NCI-H187 (cell line): Measurements from ENCODE around the gene OXER1.

ENCODE experiments used
- DNase-seq, 2 experiments: peaks; one replicate each; lab custom pipeline; 2025; lab: John Stamatoyannopoulos, UW

Gene OXER1

DNA sequence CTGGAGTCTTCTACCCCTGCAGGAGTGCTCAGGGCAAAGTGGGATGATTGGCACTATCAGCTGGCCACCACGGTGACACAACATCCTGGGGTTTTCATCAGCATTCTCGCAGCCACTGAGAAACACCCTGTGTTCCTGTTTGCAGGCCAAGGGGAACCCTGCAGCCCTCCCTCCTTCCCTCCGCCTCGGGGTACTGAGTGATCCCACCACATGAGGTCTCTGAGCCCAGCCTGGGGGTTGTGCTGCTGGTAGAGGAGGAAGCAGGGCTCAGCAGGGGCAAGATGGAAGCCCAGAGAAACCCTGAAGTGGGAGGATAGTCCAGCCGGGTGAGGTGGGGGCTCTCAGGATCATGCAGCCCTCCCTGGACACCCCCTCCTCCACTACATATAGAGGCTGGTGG lies at the start of gene OXER1:
TSS of gene OXER1 (minus strand) at position 40 of the 400 bp plus-strand sequence. CDS start 73 bp downstream, outside the sequence.
- DNase-seq: no peak

DNA sequence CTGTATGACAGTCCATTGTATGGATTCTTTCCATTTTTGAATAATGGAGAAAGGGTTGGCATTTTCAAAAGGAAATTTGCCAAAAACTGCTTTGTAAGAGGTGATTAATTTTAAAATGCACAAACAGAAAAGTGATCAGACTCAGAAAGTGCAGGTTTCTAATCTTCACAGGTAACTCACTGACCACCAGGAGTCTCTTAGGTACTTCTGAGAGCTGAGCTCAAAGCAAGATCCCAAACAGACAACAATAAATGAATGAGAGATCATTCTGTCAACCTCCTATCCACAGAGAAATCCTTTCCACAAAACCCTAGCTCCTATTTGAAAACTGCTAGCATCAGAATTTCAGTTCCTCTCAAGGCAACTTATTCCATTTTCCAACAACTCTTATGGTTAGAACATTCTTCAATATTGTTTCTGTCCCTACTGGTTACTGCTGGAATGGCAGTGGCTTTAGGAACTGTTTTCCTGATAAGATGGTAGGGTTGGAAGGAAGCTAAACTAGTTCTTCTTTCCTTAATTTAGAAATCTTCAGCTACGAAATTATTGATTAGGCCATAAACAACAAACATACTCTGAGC lies 49.1 kb upstream of the OXER1 start:
- no peak for DNase-seq

DNA sequence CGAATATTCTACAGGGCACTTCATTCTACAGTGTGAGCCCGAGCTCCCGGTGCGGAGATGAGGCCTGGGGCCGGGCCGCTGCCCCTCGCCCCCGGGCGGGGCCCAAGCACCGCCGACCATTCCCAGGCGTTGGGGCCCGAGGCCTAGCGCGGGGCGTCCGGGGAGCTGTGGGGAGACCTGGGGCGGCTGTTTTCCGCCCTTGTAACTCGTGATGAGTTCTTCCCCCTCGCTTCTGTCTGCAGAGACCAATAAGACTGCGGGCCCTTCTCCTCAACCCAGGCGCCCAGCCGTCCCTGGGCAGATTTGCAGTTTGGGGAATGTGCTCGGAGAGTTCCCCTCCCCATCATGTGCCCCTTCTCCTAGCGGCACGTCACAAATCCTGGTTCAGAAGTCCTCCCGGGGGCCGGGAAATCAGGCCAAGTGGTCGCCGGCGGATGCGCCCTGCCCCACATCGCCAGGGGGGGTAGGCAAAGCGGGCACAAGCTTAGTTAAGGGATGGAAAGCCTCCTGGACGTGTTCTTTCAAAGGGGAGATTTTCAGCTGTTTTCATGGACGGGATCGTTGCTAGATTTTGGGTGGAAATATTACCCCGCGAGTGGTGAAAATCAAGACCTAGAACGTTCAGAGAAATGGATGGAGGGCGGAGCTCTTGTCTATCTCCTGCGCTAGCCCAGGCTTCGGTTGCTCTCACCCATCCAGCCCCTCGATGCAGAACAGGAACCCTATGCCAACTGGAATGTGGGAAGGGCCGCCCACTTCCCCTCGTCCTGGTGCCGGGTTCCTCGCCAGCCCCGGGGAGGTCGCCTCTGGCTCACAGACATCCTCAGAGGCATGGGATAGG lies 47.3 kb upstream of the OXER1 start:
- no peak for DNase-seq

DNA sequence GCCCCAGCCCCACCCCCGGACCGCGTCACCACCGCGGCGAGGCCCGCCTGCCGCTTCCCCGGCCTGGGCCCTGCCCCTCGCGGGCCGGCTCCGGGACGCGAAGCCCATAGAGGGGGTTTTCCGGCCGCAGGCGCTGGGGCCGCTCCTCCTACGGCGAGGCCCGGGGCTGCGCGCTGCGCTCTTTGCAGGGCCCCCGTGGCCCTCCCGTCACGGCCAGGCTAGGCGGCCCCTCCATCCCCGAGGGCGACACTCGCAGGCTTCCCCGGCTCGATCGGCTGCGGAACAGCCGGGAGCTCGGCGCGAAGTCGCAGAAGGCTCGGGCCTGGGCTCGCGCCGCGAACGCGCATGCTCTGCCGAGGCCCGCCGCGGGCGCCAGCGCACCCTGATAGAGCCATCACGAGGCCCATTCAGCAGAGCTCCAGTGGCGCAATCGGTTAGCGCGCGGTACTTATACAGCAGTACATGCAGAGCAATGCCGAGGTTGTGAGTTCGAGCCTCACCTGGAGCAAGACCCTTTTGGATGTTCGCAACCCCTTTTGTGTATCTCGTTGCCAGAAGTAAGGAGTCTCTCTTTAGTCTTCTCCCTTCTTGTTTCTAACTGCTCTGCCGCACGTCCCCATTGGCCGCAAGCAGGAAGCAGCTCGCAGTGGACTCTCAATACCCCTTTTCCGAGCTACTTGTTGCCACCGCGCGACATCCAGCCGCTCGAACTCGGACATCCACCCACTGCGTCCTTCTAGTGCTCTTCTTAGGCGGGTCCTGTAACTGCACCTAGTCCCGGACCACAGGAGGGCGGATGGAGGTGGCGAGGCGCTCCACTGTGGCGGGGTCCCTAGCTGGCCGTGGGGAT lies 46.4 kb upstream of the OXER1 start:
- peak; percentile 88 to 96 for DNase-seq

DNA sequence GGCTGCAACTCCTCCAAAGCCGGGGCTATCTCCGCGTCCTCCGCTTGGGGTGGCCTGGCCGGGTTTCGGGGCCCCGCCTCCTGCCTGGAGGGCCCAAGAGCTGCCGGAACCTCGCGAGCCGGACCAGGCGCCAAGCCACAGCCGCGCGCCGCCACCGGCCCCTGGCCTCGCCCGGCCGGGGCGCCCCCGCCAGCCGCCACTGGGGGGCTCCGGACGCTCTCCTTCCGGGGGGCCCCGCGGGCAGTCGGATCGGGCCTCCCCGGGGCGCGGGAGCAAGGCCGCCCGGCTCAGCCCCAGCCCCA lies 45.8 kb upstream of the OXER1 start:
- peak; percentile 39 to 62 for DNase-seq

DNA sequence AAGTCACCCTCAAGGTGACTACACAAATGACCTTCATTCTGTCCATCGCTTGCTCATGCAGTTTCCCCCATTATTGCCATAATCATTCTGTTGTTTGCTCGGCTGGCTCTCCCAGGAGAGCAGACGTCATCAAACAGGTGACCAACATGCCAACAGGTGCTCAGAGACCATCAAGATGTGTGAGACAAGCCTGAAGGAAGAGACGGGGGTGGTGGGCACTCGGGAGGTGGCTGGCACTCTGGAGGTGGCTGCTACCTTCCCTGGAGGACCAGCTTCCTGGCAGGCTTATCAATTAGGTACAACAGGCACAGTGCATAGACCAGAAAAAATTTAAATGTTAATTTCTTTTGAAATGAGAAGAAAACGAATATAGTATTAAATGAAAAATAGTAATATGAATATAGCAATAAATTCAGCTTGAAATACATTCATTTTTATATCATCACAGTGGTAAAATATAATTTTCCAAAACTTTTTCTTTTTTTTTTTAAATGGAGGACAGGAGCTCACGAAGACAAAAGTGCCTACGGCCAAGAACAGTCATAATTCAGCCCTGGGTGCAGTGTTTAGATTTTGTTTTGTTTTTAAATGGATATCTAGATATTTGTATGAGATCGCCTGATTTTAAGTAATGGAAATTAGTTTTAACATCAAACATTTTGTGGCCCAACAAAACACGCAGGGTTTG lies 45.3 kb upstream of the OXER1 start:
- no peak for DNase-seq

- DNase-seq: no peak
Measured at GRCh38 chr2:42808301-42808700, 44.4 kb upstream of the OXER1 start.

DNA sequence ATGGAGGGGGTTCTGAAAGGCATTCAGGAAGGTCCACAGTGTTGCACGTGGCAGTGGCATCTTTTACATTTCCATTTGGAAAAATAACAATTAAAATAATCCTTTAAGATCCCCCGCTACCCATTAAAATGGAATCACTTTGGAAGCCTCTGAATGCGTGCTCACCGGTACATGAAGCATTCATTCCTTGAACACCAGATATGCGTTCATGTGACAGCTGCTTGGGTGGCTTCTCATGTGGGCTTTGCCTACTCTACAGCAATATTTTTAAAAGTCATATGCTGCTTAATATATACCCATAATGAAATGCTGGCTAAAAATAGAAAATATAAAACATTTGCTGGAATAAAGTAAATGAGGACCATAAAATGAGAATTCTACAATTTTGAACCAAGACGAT lies 42.9 kb upstream of the OXER1 start:
- DNase-seq: no peak

- DNase-seq: no peak
Measured at GRCh38 chr2:42804891-42805290, 41.0 kb upstream of the OXER1 start.

- DNase-seq: no peak
Measured at GRCh38 chr2:42804338-42804737, 40.4 kb upstream of the OXER1 start.

DNA sequence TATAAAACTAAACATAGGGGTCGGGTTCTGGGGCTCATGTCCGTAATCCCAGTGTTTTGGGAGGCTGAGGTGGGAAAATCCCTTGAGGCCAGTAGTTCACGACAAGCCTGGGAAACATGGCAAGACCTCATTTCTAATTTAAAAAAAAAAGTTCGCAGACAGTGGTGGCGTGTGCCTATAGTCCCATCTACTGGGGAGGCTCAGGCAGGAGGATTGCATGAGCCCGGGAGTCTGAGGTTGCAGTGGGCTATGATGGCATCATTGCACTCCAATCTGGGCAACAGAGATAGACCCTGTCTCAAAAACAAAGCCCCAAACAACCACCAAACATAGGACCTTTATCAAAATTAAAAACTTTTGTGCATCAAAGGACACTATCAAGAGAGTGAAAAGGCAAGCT lies 38.2 kb upstream of the OXER1 start:
- DNase-seq: no peak

GRCh38 chr2:42801381-42801780 lies 37.4 kb upstream of the OXER1 start:
- no peak for DNase-seq

- no peak for DNase-seq
Measured at GRCh38 chr2:42800981-42801380, 37.0 kb upstream of the OXER1 start.

- no peak for DNase-seq
Measured at GRCh38 chr2:42800461-42800962, 36.6 kb upstream of the OXER1 start.

GRCh38 chr2:42799881-42800280 lies 35.9 kb upstream of the OXER1 start:
- no peak for DNase-seq

DNA sequence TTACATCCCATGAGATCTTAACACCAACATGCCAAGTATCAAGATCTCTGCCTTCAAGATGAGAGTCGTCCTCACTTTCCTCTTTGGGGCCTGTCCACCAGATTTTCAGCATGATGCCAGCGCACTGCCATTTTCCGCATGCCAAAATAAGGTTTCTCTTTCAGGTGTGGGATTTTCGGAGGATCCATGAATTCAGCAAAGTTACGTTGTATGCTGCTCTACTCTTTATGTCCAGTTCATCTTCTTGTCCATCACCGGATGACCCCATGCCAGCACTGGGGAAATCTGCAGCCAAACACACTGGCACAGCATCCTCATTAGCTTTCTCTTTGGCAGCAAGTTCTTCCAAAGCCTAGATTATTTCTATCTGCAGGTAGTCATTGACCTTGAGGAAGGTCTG lies 33.3 kb upstream of the OXER1 start:
- no peak for DNase-seq

DNA sequence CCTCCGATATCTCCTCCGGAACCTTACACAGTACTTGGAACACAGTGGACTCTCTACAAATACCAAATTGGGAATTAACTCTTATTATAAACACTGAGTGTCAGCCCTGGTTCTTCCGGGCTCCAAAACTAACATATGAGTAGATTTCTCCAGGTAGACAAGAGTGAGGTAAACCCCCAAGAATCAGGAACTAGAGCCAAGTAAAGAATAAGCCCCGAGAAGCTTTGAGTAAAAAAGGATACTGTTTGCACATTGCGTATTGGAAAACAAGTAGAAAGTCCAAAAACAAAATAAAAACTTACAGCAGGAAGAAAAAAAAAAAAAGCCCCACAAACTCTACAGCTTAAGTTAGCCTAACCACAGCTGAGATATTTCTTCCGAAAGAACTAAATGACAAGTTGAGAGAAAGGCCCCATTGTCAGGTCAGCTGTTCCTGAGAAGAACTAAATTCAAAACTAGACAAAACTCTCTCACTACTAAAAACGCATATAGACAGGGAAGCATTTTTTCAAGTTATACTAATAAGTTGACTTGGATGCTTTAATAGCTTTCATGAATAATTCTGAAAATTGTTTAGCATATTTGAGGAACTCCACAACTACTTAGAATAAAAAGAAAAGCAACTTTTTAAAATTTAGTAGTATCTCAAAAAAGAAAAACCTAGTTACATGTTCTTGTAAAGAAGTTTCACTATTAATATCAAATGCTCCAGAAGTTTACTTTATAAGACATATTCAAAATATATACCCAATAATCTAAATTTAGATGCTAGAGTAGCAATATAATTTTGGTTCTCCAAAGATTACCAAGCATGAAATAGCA lies 32.7 kb upstream of the OXER1 start:
- no peak for DNase-seq

DNA sequence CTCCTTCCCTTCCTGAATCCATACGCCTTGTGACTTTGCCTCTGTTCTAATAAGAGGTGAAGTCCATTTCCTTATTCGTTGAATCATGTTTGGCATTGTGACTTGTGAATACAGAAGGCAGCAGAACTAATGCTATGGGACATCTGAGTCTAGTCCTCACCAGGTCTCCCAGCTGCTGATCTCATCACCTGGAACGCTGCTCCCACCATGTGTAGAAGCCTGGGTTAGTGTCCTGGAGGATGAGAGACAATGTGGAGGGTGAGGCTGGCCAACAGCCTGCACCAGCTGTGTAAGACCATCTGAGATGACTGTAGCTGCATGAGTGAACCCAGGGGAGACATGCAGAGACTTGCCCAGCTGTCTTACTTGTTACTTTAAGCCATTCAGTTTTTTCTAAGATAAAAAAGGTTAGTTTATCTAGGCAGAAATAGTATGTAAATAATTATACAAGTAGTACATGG lies 31.9 kb upstream of the OXER1 start:
- no peak for DNase-seq

GRCh38 chr2:42795275-42795674 lies 31.3 kb upstream of the OXER1 start:
- no peak for DNase-seq

GRCh38 chr2:42794271-42795046 lies 30.5 kb upstream of the OXER1 start:
- no peak for DNase-seq
